ENCODE measurements around the gene OSM.

OSM gene

GRCh38 chr22:30266445-30267381 lies at the start of gene OSM:
TSS of gene OSM (minus strand) at chr22:30266851. CDS start at chr22:30266799, 52 bp downstream.
- Histone ChIP-seq H3K27ac (ENCODE audit: extremely low read depth, low read depth, low read length) (no peak within 1 kb of the TSS), H3K9me3 (ENCODE audit: control insufficient read depth, insufficient read depth, low read depth, low read length) (no peaks in the 10 kb centered on the region), H3K36me3 (ENCODE audit: control insufficient read depth in 2 of 2, insufficient read depth in 1 of 2, low read length in 2 of 2) (no peaks in the 10 kb centered on the region), H3K4me3 (ENCODE audit: low read depth, low read length) (no peak within 1 kb of the TSS), H3K4me1 (ENCODE audit: control insufficient read depth, insufficient read depth, low read length) (no peaks in the 10 kb centered on the region)
- ChIA-PET POLR2A (interaction anchor here (0.6 kb wide), 1 partner anchor 462 kb away, joined by 5 read pairs; no protein-coding TSS in a partner anchor), CTCF (interaction anchor here (2.6 kb wide), 1 partner anchor 11 kb away, joined by 6 read pairs; no protein-coding TSS in a partner anchor)
- TF ChIP-seq ZIC2 (tag by site-specific recombination; IDR thresholded peaks at IDR 0.05) (peak; percentile 38; the same call in 1 of the 2 replicates), ZNF626 (tag by site-specific recombination; IDR thresholded peaks at IDR 0.05) (no peak), ZBTB7A (tag by site-specific recombination; IDR thresholded peaks at IDR 0.05; ENCODE audit: low read depth) (no peak), PRDM6 (tag by site-specific recombination; IDR thresholded peaks at IDR 0.05) (no peak), ZNF501 (tag by site-specific recombination; IDR thresholded peaks at IDR 0.05) (no peak), SALL2 (tag by site-specific recombination; IDR thresholded peaks at IDR 0.05; ENCODE audit: borderline replicate concordance) (no peak), ZNF670 (tag by site-specific recombination; IDR thresholded peaks at IDR 0.05; ENCODE audit: low read depth) (no peak), SCRT1 (tag by site-specific recombination; IDR thresholded peaks at IDR 0.05; ENCODE audit: borderline replicate concordance) (no peak), FEZF1 (tag by site-specific recombination; IDR thresholded peaks at IDR 0.05) (no peak), HOXD13 (CRISPR knock-in tag; IDR thresholded peaks at IDR 0.05; ENCODE audit: borderline replicate concordance) (no peak), PRDM1 (tag by site-specific recombination; IDR thresholded peaks at IDR 0.05) (no peak), MEIS1 (CRISPR knock-in tag; IDR thresholded peaks at IDR 0.05; ENCODE audit: borderline replicate concordance) (no peak)
- TF ChIP-seq, protein P1, sequence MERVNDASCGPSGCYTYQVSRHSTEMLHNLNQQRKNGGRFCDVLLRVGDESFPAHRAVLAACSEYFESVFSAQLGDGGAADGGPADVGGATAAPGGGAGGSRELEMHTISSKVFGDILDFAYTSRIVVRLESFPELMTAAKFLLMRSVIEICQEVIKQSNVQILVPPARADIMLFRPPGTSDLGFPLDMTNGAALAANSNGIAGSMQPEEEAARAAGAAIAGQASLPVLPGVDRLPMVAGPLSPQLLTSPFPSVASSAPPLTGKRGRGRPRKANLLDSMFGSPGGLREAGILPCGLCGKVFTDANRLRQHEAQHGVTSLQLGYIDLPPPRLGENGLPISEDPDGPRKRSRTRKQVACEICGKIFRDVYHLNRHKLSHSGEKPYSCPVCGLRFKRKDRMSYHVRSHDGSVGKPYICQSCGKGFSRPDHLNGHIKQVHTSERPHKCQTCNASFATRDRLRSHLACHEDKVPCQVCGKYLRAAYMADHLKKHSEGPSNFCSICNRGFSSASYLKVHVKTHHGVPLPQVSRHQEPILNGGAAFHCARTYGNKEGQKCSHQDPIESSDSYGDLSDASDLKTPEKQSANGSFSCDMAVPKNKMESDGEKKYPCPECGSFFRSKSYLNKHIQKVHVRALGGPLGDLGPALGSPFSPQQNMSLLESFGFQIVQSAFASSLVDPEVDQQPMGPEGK (tag by site-specific recombination; IDR thresholded peaks at IDR 0.05): 0 out of 2 replicates have a peak, but pooled peaks have one; percentile 9
- TF ChIP-seq, protein P2, sequence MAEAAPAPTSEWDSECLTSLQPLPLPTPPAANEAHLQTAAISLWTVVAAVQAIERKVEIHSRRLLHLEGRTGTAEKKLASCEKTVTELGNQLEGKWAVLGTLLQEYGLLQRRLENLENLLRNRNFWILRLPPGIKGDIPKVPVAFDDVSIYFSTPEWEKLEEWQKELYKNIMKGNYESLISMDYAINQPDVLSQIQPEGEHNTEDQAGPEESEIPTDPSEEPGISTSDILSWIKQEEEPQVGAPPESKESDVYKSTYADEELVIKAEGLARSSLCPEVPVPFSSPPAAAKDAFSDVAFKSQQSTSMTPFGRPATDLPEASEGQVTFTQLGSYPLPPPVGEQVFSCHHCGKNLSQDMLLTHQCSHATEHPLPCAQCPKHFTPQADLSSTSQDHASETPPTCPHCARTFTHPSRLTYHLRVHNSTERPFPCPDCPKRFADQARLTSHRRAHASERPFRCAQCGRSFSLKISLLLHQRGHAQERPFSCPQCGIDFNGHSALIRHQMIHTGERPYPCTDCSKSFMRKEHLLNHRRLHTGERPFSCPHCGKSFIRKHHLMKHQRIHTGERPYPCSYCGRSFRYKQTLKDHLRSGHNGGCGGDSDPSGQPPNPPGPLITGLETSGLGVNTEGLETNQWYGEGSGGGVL (tag by site-specific recombination; IDR thresholded peaks at IDR 0.05): no peak

- no peak overlapping the region for H3K4me3 ChIP-seq (ENCODE audit: low read depth, low read length)
- no peaks in the 10 kb centered on the region for H3K4me1 ChIP-seq (ENCODE audit: control insufficient read depth, insufficient read depth, low read length)
- no peak overlapping the region for H3K27ac ChIP-seq (ENCODE audit: extremely low read depth, low read depth, low read length)
- H3K36me3 ChIP-seq (ENCODE audit: control insufficient read depth in 2 of 2, insufficient read depth in 1 of 2, low read length in 2 of 2): peaks cover 0 to 19% of the 10 kb centered on the region in 2 experiments; a peak in 2 of 3 replicates
- CTCF ChIA-PET: interaction anchor here (0.7 to 4.6 kb wide), 3 partner anchors 28 to 314 kb away, joined by 5 to 22 read pairs (median 5); no protein-coding TSS in a partner anchor
- POLR2A ChIA-PET: interaction anchor here (0.6 to 1.1 kb wide), 2 partner anchors 11 to 832 kb away, joined by 4 to 5 read pairs; partner anchors contain the start of gene TBC1D10A
- H3K9me3 ChIP-seq (ENCODE audit: control insufficient read depth, insufficient read depth, low read depth, low read length): no peaks in the 10 kb centered on the region
- TF ChIP-seq, protein P3, sequence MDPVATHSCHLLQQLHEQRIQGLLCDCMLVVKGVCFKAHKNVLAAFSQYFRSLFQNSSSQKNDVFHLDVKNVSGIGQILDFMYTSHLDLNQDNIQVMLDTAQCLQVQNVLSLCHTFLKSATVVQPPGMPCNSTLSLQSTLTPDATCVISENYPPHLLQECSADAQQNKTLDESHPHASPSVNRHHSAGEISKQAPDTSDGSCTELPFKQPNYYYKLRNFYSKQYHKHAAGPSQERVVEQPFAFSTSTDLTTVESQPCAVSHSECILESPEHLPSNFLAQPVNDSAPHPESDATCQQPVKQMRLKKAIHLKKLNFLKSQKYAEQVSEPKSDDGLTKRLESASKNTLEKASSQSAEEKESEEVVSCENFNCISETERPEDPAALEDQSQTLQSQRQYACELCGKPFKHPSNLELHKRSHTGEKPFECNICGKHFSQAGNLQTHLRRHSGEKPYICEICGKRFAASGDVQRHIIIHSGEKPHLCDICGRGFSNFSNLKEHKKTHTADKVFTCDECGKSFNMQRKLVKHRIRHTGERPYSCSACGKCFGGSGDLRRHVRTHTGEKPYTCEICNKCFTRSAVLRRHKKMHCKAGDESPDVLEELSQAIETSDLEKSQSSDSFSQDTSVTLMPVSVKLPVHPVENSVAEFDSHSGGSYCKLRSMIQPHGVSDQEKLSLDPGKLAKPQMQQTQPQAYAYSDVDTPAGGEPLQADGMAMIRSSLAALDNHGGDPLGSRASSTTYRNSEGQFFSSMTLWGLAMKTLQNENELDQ (tag by site-specific recombination; IDR thresholded peaks at IDR 0.05; ENCODE audit: low read depth): no peak
- TF ChIP-seq SETDB1 (IDR thresholded peaks at IDR 0.05; ENCODE audit: insufficient read length, low read length) (no peak), ZNF529 (tag by site-specific recombination; IDR thresholded peaks at IDR 0.05; ENCODE audit: insufficient replicate concordance) (no peak), ZNF776 (tag by site-specific recombination; IDR thresholded peaks at IDR 0.05; ENCODE audit: borderline replicate concordance) (no peak), ZNF274 (IDR thresholded peaks at IDR 0.05; ENCODE audit: low read length) (no peak), ZNF274 (tag by site-specific recombination; IDR thresholded peaks at IDR 0.05; ENCODE audit: borderline replicate concordance) (no peak)
- TF ChIP-seq, protein P2 (tag by site-specific recombination; IDR thresholded peaks at IDR 0.05): no peak
Observed at GRCh38 chr22:30315962-30316576, 49.4 kb upstream of the OSM start.
